LHCN-M2 (cell line): Measurements from ENCODE around the gene ALG12. TPM values are rescaled to one million over a fixed set of nuclear protein-coding genes. Genes with fewer than 3 reads are reported as not detected.
A peak's percentile ranks its signal among the peaks of the same experiment; 100 is the strongest.

ENCODE experiments used
- DNase-seq: peaks from one replicate; pipeline ENCODE4 v3.0.0-alpha.2; 2012; ENCODE audit warnings: low read depth
- total RNA-seq: library from RNA; depleted of rRNA; stranded (reverse); fragments of >200 nt; gene quantifications from 2 replicates; pipeline ENCODE4 v1.2.3, GENCODE V29; 2014

Gene ALG12
- total RNA-seq, 1 experiment from 2014 or later: 18.1 TPM

DNA sequence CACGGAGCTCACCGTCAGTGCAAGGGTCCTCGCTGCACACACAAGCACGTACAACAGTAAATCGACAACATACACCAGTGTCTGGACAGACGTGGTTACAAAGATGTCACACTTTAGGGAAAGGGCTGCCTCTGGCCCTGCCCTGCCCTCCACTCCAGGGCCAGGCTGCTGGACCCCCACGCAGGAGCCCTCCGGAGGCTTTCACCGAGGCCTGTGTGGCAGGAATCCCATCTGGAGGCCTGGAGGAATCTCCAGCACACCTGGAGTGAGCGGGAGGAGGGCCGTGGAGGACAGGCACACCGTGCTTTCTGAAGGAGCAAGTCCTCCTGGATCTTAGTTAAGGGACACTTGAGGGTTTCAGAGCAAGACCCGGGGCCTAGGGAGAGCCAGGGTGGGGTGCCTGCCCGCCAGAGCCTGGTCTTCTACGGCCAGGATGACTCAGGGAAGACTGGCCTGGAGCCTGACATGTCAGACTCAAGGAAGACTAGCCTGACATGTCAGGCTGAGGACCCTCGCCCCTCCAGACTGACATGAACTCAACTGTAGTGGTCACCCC lies 40.2 kb upstream of the ALG12 start:
- no peak for DNase-seq

DNA sequence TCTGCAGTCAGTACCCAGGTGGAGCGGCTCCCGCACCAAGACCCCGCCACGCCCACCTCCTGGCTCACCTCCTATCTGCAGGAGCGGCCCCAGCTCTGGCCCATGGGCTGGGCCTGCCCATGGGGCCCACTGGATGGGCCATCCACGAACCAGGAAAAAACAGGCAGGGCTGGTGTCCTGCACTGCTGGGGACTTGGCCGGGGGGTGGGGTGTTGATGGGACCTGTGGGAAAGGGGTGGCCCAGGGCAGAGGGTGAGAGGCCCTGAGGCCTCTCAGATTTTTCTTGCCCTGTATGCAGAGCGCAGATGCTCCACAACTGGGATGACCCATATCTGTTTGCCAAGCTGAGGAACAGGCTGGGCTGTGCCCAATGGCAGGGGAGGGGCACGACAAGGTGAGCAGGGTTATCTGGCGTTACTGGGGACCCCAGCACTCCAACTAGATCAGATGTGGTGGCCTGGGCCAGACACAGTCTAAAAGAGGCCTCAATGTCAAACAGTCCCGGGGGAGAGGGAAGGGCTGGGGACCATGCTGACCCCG lies 39.7 kb upstream of the ALG12 start:
- no peak for DNase-seq

DNA sequence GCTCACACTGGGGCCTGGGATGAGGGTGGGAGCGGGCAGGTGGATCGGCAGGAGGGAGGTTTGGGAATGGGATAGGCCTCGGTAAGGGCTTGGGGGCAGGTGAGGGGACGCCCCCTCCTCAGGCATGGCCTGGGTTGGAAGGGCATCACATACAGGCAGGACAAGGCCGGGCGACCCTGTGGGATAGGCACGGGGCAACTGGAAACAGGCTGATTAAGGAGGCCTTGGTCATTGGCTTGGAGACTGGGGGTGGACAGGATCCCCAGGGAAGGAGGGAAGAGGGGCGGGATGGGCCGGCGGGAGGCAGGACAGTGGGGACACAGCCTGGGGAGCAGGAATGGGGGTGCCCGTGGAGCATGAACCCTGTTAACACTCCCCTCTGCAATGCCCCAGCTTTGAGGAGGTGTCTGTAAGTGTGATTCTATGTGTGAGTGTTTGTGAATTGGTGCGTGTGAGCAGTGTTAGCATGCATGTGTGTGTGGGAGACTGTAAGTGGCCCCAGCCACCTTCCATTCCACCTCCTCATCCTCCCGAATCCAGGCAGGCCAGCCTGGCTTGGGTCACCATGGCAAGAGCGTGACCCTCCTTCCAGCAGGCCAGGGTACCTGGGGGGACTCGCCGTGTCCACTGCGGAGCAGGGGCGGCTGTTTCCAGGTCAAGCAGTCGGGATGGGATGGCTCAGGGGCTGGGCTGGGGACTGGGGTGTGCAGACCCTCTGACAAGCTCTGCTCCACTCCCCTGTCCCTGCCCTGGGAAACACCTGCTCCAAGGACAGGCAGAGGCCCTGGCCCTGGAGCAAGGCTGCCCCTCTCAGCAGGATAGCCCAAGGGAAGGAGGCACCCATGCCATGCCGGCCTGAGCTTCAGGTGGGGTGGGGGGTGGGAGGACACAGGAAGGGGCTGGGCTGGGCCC lies 38.9 kb upstream of the ALG12 start:
- no peak for DNase-seq

DNA sequence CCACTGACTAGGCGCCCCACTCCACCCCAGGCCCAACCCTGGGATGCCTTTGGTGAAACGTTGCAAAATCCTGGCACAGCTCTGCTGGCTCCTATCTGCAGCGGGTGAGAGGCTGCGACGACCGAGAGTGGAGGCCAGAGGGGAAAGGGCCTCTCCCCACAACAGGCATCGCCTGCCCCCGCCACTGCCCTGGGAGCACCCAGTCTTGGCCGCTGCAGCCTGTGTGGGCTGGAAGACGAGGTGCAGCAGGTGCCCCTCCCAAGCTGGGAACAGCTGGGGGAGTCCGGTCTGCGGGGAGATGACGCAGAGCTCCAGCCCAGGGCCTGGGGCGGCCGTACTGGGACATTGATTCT lies 38.2 kb upstream of the ALG12 start:
- DNase-seq: no peak

DNA sequence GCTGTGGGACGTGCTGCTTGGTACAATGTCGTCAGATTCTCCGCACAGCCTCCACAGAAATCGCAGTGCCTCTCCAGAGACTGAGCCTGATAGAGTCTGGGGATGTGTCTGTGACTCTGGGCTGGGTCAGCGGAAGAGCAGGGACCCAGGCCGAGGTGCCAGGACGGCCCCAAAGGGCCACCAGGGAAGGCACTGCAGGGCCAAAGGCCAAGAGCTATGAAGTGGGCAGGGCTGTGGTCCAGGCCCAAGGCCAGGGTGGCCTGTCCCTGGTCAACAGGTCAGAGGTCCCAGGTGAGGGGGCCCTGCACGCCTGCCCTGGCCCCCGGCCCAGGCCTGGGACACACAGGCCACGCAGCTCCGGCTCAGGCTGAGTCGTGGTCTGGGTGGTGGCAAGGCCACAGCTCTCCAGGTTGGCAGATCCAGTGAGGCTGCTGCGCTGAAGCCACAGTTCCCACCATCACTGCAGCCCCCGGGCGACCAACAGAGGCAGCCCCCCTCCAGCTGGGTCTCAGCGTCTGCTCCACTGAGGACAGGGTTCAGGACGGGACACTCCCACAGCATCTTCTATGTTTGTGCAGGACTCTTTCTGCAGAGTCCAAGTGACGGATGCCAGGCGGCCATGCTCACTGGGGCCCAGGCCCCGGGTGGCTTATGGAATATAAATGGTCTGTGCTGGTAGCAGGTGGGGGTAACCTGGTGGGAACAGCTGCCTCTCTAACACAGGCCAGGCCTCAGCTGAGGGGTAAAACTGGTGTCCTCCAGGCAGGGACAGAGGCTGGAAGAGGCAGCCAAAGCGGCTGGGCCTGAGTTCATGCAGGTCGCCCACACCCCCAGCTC lies 37.6 kb upstream of the ALG12 start:
- no peak for DNase-seq

DNA sequence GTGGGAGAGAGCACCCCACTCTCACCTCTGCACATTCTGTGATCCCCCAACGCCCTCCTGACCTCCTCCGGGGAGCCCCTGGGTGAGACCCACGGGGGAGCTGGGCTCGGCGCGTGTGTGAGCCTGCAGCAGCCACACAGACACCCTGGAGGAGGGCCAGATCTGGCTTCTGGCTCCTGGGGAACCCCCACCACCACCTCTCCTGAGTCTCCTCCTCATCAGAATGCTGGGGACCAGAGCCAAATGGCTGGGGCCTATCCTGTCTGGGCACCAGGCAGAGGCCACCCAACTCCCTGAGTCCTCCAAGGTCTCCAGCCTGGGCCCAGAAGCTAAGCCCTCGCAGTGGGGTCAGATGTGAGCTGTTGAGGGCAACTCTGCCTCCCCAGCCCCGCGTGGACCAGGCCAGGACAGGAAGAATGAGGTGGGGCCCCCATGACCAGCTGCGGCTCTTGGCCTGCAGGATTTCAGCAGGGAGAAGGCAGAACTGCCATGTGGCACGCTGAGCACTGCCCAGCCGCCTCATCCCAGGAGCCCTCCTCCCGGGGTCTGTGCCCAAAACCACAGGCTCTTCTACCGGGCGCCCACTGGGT lies 36.8 kb upstream of the ALG12 start:
- DNase-seq: no peak

DNA sequence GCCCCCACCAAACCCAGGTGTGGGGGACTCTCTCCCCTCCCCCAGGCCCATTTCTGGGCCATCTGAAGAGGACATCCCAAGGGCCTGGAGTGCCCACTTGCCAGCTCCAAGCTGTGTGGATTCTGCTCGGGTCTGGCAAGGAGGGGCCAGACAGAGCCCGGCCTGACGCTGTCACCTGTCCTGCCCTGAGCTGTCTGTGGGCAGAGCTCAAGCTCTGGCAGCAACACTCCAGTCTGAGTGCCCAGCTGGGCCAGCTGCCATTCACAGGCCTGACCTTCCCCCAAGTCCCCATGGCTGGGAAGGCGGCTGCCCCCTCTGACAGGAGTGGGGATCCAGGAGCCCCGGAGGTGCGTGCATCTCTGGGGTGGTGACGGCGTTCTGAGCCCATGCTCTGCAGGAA lies 36.1 kb upstream of the ALG12 start:
- no peak for DNase-seq

DNA sequence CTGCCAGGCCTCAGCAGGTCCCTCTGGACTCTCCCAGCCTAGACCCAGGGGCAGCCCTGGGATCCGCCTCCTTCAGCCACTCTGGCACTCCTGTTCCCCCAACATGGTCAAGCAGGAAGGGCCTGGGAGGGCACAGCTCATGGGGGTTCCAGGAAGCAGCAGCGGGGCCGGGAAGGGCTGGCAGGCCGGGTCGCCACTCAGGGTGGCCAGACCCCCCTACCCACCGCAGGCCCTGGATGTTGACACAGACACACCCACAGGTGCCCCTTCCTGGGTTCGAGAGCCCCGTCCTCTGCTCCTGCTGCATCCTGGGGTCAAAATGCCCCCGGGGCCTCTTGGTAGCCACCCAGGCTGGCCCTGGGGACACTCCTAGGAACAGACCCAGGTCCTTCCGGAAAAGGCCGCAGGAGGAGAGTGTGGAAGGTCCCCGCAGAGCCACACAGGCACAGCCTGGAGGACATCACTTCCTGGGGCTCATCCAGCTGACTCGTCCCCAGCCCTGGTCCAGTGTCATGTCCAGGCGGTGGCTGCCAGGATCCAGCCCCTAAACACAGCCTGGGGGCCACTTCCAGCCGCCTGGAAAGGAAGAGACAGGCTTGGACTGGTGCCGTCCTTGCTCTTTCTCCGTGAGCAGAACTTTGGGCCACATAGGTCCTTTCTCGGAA lies 35.6 kb upstream of the ALG12 start:
- DNase-seq: no peak

DNA sequence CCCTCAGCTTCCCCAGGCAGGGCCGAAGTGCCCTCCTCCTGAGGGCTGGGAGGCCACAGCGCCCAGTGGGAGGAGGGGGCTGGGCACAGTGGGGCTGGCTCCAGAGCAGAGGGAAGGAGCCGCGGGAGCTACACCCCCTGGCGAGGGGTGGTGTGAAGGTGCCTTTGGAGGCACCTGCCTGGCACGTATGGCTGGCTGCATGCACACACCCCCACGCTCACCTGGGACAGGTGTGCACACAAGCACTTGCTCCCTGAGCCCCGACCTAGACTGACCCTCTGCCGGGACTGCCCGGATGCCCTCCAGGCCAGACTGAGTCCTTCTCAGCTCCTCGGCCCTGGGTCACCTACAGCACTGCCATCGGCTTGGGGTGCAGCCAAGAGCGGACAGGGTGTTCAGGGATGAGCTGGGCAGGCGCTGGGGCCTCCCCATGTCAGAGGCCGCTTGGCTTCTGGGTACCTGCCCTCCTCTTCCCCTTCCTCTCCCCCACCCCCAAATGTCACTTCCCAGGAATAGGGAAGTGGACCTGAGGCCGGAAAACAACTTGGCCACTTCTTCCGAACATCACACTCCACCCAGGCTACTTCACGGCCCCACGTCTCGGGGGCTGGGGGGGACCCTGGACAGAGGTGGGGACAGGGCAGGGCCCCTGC lies 34.9 kb upstream of the ALG12 start:
- DNase-seq: no peak

DNA sequence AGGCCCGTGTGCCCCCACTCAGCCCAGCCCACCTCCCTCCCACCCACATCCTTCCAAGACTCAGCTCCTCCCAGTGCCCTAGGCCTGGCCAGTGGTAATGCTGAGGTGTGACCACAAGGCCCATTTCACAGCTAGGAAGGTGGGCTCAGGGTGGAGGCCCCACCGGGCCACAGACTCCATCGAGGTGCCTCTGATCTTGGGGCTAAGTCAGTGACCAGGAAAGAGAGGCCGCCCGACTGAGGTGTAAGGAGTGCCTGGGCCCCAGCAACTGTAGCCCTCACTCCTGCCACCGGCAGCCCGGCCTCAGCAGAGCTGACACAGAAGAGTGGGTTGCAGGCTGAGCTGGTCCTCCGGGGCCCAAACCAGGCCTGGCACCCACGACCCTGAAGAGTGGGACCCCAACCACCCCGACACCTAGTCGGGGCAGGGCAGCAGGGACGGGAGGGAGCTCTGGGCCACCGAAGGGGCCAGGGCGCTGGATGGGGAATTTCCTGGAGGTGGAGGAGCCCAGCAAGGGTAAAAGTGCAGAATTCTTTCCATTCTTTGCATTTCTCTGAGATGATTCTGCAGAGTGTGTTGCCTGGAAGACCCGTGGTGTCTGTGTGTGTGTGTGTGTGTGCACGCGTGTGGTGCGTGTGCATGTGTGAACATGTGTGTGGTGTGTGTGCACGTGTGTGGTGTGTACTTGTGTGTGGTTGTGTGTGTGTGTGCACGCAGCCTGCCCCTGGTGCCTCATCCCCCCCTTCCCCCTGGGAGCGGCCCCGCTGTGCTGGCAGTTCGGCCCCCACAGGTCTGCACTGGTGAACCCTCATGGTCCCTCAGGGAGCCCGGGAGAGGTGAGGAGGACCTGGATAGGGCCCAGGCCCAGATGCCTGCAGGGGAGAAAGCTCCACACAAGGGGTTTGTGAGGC lies 34.0 kb upstream of the ALG12 start:
- peak; percentile 36 for DNase-seq

DNA sequence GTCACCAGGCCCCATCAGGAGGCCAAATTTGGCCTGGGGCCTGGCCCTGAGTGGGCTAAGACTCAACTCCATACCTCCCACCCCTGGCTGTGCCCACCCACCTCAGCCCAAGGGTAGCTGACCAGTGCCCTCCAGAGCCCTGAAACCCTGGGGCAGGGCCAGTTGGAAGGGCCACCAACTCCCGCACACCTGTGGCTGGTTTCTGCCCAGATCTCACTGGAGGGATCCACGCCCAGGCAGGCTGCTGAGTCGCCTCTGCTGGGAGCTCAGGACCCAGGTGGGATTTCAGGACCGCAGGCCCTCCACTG lies 33.4 kb upstream of the ALG12 start:
- no peak for DNase-seq

DNA sequence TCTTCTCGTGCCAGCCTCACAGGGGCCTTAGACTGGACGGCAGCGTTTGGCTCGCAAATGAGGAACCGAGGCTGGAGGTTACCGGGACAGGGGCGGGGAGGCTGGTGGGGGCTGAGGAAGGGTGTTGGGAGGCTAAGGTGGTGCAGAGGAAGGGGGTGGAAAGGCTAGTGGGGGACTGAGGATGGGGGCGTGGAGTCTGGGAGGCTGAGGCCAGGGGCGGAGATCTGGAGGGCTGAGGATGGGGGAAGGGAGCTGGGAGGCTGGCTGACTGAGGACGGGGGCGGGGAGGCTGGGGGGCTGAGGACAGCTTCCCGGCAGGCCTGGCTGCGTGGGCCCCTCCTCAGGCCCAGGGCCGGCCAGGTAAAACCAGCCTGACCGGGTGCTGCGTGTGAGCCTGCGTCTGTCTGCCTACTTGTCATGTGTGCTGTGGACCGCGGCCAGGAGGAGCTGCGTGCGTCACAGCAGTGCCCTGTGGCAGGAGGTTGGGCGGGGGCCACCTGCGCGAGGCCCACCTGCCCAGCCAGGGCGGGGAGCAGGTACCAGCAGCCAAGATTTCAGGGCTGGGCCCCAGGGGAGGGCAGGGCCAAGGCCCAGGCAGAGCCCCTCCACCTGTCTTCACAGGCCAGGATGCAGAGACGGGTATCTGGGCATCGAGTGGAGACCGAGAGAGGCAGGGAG lies 32.9 kb upstream of the ALG12 start:
- DNase-seq: no peak

DNA sequence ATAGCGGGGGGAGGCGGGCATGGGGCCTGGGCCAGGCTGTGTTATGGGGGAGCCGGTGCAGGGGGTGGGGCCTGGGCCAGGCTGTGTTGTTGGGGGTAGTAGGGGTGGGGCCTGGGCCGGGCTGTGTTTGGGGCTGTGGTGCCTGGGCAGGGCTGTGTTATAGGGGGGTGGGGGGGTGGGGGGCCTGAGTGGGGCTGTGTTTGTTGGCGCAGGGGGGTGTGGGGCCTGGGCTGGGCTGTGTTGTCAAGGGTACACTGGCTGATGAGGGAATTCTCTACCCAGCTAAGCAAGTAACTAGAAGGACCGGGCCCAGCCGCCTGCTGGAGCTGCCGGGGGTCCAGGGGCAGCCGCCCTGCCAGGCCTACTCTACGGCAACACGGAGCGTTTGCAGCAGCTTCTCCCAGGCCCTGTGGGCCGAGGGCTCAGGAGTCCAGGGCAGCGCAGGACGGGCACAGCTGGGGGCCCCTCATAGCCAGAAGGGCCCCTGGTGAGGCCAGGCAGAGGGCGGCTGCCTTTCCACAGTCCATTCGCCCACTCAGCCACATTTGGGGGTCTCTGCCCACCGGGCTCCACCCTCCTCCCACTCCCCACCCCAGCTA lies 32.3 kb upstream of the ALG12 start:
- DNase-seq: no peak

DNA sequence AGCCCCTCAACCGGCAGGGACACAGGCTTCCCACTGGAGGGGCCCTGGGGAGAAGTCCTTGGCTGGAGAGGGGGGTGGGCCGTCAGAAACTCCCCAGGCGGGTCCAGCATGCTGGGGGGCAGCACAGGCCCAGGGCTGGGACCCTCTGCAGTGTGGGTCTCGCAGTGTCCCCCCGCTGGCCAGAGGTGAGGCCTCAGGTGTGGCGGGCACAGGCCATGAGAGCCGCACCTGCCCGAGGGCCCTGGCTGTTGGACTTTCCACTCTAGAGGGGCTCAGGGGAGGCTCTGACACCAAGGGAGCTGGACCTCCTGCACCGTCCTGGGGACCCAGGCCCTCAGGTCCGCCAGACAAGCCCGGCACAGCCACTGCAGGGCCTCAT lies 31.7 kb upstream of the ALG12 start:
- no peak for DNase-seq

DNA sequence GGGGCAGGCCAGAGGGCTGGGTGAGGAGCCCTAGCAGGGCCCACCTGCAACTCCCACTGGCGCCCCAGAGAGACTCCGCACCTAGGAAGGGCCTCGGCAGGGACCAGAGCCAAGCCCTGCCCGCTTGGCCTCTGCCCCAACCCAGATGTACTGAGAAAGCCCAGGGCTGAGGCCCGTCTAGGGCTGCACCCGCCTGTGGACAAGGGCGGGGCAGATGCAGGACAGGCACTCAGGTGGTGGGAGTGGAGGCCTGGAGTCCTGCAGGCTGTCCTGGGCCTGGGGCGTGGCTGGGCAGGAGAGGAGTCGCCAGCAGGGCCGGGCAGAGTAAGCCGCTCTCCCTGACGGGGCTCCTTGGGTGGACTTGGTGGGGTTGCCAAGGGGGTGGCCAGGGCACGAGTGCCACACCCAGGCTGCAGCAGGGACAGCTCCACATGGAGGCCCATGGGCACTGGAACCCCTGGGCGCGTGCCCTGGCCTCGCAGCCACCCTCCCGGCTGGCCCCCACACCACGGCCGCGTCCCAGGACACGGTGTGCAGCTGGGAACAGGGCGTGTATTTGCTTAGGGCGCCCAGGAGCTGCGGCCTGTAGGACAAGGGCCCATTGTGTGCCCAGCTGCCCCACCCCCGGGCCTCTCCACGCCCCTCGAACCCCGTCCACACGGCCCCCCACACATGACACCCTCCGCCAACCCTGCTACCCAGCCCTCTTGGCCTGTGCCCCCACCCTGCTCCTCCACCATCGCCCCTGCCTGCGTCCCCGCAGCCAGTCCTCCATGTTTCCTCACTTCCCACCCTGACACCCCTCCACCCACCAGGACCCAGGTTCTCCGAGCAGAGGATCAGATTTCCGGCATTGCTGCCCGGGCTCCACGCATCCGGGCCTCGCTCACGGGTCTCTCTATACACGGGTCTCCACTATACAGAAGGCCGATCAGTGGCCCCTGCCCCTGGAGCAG lies 31.0 kb upstream of the ALG12 start:
- DNase-seq: no peak

DNA sequence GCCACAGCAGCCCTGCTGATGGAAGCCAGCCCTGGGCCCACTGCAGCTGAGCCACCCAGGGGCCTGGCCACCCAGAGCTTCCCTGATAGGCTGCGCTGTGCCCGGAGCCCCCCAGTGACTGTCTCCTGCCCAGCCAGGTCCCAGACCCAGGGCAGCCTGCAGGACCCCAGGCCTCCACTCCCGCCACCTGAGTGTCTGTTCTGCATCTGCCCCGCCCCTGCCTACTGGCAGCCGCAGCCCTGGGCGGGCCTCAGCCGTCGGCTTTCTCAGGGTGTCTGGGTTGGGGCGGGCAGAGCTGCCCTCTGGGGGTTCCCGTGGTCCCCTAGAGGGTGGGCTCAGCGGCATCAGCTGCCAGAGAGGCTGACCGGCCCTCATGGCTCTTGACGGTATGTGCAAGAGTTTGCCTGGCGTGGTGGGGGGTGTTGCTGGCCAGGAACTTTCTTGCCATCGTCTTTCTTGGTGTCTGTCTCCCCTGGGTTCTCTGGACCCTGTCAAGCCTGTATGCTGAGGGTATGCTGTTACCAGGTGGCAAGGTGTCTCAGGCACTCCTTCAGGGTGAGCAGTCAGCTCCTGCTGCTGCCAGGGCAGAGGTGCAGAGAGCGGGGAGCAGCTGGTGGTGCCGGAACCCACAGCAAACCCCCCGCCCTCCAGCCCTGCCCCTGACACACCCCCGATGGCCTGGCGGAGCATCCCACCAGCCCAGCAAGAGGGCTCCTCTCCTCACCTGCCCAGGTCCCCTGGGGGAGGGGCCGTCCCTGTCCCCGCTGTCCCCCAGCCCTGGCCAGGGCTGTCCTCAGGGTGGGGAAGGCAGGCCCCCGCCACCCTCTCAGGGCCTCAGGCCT lies 30.1 kb upstream of the ALG12 start:
- DNase-seq: no peak

DNA sequence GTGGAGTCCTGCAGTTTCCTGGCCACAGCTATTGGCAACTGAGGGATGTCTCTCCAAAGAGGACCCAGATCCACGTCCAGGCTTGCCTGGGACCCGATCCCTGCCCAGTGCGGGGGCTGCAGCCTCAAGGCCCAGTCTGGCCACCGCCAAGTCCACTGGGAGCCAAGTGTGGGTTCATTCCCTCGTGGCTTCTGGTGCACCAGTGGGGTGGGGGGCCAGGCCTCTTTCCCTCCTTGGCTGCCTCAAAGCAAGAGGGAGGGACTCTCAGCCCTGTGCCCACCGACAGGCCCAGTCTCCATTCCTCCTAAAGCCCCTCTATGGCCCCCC lies 29.0 kb upstream of the ALG12 start:
- no peak for DNase-seq
